GM19023 (cell line): ENCODE results near the gene ZNHIT1.

Source experiments
- ATAC-seq: cut with Tn5 transposase; IDR thresholded peaks from one replicate; pipeline ENCODE4 v1.9.1; 2021; ENCODE audit warnings: mild to moderate bottlenecking, moderate library complexity; ENCODE audit not compliant: unreplicated experiment

ZNHIT1 gene

GRCh38 chr7:101217388-101218235 is at the start of gene ZNHIT1, which contains the start of gene PLOD3:
Gene ZNHIT1 (plus strand): TSS chr7:101218165. CDS start chr7:101218196, 31 bp downstream.
Gene PLOD3 (minus strand): TSS chr7:101217581. CDS start chr7:101217274, 307 bp downstream.
- ATAC-seq, result peak; percentile 62

- no peak for ATAC-seq
These were observed 49.4 kb upstream of the ZNHIT1 start for GRCh38 chr7:101168412-101169049.

DNA sequence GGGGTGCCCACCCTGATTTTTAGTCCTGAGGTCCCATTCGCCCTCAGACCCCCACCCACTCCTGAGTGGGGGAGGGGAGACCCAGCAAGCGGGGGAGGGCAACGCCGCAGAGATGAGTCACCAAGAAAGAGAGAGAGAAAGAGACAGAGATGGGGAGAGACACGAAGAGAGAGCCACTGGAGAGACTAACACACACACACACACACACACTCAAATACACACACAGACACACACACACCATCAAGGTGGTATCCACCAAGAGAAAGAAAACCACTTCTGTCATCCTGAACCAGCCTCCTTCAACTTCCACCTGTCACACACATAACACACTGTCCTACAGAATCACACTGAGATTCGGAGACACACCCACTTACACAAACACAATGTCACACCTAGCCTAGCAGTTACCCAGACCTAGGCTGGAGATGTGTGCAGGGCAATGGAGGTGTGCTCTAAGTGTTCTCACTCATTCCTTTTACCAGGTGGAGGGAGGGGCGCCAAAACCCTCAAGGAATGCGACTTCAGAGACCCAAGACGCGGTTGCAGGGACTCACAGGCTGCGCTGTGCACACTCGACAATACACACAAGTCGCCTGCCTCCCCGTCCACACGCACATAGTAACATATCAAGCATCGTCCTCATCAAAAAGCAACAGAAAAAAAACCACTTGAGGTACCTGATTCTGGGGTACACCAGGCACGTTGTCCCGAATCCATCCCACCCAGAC is 48.7 kb upstream of the ZNHIT1 start:
- ATAC-seq, result no peak

- ATAC-seq, result no peak
These were observed 48.0 kb upstream of the ZNHIT1 start for GRCh38 chr7:101169838-101170551.

DNA sequence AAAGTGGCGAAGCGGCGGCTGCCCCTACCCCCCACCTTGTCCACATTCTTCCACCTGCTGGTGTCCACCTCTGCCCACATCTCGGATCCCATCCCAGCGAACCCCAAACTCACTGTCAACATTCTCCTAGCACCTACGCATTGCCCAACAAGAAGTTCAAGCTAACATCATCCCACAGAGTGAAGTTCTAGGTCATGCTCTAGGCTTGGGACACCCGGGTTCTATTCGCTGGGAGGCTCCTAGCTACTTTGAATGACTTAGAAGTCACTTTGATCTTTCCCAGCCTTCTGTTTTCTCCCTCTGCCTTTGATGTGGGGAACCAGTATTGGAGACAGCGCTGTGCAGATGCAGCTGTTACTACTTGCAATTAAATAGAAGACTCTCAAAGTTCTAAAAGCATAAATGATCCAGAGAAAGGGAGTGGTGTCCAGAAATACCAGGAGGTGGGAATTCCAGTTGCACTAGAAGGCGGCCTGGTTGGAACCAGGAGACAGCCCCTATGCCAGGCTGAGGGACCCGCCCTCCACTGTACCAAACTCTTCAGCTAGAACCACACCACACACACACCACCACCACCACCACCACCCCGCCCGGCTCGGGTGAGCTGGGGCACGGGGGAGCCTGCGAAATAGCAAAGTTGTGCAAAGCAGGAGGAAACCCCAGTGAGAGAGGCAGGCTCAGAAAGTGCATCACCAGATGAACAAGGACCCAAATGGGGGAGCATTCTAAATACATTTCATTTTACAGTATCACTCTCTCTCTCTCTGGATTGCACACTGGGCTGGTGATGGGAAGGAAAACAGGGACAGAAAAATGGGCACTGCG is 47.1 kb upstream of the ZNHIT1 start:
- no peak for ATAC-seq

GRCh38 chr7:101171442-101171837 is 46.5 kb upstream of the ZNHIT1 start:
- no peak for ATAC-seq

- ATAC-seq, result no peak
These were observed 45.7 kb upstream of the ZNHIT1 start for GRCh38 chr7:101172005-101172853.

GRCh38 chr7:101172854-101173751 is 44.9 kb upstream of the ZNHIT1 start:
- no peak for ATAC-seq

- ATAC-seq, result no peak
These were observed 44.2 kb upstream of the ZNHIT1 start for GRCh38 chr7:101173752-101174244.

DNA sequence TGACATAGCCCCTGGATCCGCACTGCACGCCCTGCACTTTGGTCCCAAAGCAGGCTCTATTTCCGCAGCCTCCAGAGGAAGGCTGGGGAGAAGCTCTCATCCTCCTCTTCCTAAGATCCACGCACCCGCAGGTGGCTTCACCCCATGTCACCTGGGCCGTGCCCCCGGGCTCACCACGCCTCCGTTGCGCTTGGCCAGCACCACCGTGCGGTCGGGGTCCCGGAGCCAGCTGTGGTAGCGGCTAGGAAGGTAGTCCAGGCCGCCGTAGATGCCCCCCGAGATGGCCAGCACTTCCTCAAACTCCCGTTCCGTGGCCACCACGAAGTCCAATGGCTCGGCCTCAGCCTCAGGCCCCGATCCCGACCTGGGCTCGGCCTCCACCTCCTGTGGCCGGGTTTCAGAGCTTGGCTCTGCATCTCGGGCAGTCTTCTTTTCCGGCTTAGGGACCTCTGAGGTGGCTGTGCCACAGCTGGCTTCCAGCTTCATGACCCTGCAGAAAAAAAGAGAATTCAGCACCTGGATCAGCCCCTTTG is 43.6 kb upstream of the ZNHIT1 start:
- ATAC-seq, result no peak

DNA sequence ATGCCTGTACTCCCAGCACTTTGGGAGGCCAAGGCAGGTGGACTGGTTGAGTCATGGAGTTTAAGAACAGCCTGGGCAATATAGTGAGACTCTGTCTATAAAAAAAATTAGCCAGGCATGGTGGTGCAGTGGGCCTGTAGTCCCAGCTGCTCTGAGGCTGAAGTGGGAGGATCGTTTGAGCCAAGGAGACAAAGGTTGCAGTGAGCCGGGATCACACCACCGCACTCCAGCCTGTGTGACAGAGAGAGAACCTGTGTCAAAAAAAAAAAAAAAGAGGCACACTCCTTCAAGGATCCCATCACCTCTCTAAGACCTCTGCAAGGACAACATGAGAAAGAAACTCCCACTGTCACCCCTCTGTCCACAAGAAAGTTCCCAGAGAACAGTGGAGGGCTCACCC is 42.3 kb upstream of the ZNHIT1 start:
- no peak for ATAC-seq

GRCh38 chr7:101177644-101178043 is 40.3 kb upstream of the ZNHIT1 start:
- ATAC-seq, result no peak

DNA sequence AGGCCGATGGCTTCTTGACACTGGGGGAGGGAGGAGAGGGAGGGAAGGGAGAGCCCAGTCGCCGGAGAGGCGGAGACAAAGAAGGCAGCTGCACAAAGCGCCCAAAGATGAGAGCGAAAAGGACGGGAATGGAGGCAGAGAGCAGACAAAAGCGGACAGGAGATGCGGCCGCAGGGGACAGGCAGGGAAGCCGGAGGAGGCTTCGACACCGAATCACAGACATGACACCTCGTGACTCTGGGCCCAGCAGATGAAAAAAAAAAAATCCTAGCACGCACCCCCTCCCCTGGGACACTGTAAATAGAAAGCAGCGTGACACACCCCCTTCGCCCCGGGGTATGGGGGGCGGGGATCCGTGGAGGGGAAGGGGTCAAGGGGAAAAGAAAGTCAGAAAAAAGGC is 38.8 kb upstream of the ZNHIT1 start:
- ATAC-seq, result no peak

DNA sequence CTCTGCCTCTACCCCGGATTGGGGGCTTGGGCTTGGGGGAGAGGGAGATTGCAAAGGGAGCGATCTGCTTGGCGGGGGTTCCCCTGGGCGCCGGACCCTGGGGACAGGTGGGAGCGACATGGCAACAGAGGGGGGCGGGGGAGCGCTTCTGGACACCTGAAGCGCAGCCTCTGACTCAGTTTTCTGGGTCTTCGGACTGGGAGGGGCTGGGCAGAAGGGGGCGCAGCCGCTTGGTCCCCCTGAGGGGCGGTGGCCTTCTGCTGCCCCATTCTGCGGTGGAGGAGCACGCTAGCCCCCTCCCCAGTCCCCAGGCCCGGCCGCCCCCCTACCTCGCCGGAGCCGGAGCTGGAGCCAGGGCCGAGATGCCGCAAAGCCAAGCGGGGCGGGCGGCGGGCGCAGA is 38.3 kb upstream of the ZNHIT1 start:
- no peak for ATAC-seq

DNA sequence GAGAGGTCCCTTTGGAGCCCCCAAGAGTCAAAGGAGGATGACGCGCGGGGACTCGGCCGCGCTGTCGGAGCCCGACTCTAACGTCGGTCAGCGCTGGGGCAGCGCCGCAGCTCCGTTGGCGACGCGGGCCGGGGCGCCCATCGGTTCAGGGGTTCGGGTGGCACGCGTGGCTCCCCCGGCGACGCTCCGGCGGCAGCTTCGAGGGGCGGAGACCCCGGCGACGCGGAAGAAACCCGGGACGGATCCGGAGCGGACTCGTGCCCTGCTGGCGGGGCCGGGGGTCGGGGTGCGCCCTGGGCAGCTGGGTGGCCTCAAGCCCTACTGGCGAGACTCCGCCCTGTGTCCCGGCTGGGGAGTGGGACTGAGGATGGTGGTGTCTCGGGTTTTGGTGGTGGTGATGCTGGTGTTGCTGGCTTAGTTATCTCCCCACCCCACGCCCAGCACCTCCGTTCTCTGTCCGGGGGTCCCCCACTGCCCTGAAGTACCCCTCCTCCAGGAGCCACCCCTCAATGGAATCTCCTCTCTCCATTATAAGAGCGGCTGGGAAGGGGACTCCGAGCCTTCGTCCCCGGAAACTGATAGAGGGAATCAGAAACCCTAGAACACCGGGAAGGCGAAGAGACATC is 37.7 kb upstream of the ZNHIT1 start, which contains the start of gene NAT16:
Gene NAT16 (minus strand): TSS at position 164 of the 626 bp plus-strand sequence. CDS start 5,486 bp downstream, outside the sequence.
- no peak for ATAC-seq

GRCh38 chr7:101185258-101185839 is 32.6 kb upstream of the ZNHIT1 start:
- ATAC-seq, result no peak

DNA sequence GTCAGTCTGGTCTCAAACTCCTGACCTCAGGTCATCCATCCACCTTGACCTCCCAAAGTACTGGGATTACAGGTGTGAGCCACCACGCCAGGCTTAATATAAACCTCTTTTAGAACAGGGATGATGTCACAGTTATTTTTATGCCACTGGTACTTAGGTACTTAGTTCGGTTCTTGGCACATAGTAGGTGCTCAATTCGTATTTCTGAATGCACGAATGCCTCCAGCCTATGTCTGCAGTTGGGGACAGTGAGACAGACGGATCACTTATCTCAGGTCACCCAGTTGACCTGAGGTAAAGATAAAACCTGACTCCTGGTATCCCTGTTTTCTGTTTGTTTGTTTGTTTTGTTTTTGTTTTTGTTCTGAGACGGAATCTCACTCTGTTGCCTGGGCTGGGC is 31.8 kb upstream of the ZNHIT1 start:
- no peak for ATAC-seq
